Hepatocyte (in vitro differentiated cells): ENCODE results near the gene OR4C45. TPM values are rescaled to one million over a fixed set of nuclear protein-coding genes. Genes with fewer than 3 reads are reported as not detected.
"Not testable (repeated sequence)": the region's sequence is repeated elsewhere in the genome, so short reads cannot be mapped to it uniquely, and the experiment has no call there.

Experiments used
- DNase-seq: peaks from one replicate; pipeline ENCODE4 v3.0.0-alpha.2; 2016; ENCODE audit warnings: low spot score
- H2AFZ ChIP-seq: fragments of 200-600 bp; sonication (generic); 2 replicates; pipeline ENCODE4 v1.6.0; 2016; ENCODE audit warnings: antibody characterized with exemption, mild to moderate bottlenecking
- H3K27ac ChIP-seq: fragments of 200-600 bp; sonication (generic); 2 replicates; pipeline ENCODE4 v1.5.1; 2016; ENCODE audit warnings: mild to moderate bottlenecking
- H3K27me3 ChIP-seq: fragments of 200-600 bp; sonication (generic); 2 replicates; pipeline ENCODE4 v1.6.1; 2016
- H3K36me3 ChIP-seq: fragments of 200-600 bp; sonication (generic); replicated peaks from 2 replicates; pipeline ENCODE4 v1.5.1; 2016; ENCODE audit warnings: low read depth; ENCODE audit not compliant: insufficient read depth
- H3K4me1 ChIP-seq: fragments of 200-600 bp; sonication (generic); 2 replicates; pipeline ENCODE4 v1.5.1; 2016; ENCODE audit warnings: mild to moderate bottlenecking, moderate library complexity; ENCODE audit not compliant: insufficient read depth
- H3K4me2 ChIP-seq: fragments of 200-600 bp; sonication (generic); 2 replicates; pipeline ENCODE4 v1.6.0; 2016
- H3K4me3 ChIP-seq: fragments of 200-600 bp; sonication (generic); 2 replicates; pipeline ENCODE4 v1.5.1; 2016; ENCODE audit warnings: mild to moderate bottlenecking
- H3K79me2 ChIP-seq: fragments of 200-600 bp; sonication (generic); 2 replicates; pipeline ENCODE4 v1.6.0; 2017; ENCODE audit warnings: mild to moderate bottlenecking
- H3K9me2 ChIP-seq: fragments of 200-600 bp; sonication (generic); replicated peaks from 2 replicates; pipeline ENCODE4 v1.6.0; 2017; ENCODE audit warnings: mild to moderate bottlenecking; ENCODE audit not compliant: insufficient read depth
- H3K9me3 ChIP-seq: fragments of 200-600 bp; sonication (generic); 2 replicates; pipeline ENCODE4 v1.5.1; 2016; ENCODE audit warnings: low read depth, mild to moderate bottlenecking
- H4K20me1 ChIP-seq: fragments of 200-600 bp; sonication (generic); 2 replicates; pipeline ENCODE4 v1.6.0; 2016; ENCODE audit warnings: mild to moderate bottlenecking; ENCODE audit not compliant: insufficient read depth, poor library complexity, severe bottlenecking
- CTCF ChIP-seq: fragments of 200-600 bp; sonication (generic); IDR thresholded peaks from 2 replicates; pipeline ENCODE4 v1.5.1; 2016; ENCODE audit warnings: antibody characterized with exemption, mild to moderate bottlenecking; ENCODE audit not compliant: poor library complexity
- EZH2 ChIP-seq: fragments of 200-600 bp; sonication (generic); IDR thresholded peaks from 2 replicates; pipeline ENCODE4 v1.6.1; 2016; ENCODE audit warnings: antibody characterized with exemption, mild to moderate bottlenecking, borderline replicate concordance
- EZH2phosphoT487 ChIP-seq: fragments of 200-600 bp; sonication (generic); IDR thresholded peaks from one replicate; pipeline ENCODE4 v1.6.1; 2018; ENCODE audit warnings: antibody characterized with exemption, mild to moderate bottlenecking, low read depth, moderate library complexity; ENCODE audit not compliant: unreplicated experiment, severe bottlenecking
- WGBS: methylation state at CpG from one replicate; pipeline ENCODE4 v1.1.6; 2016; ENCODE audit warnings: low lambda C conversion rate; ENCODE audit errors: missing lambda C conversion rate; 5-methylcytosine and 5-hydroxymethylcytosine counted together
- polyA plus RNA-seq: library from polyadenylated mRNA; unstranded; fragments of >200 nt; fragmentation: Nextera tagmentation; extraction: Ambion mirVana; gene quantifications from 2 replicates; pipeline ENCODE4 v1.2.1, GENCODE V29; 2016
- total RNA-seq: library from RNA; depleted of rRNA; stranded (reverse); fragments of >200 nt; gene quantifications from 2 replicates; pipeline ENCODE4 v1.2.3, GENCODE V29; 2014

OR4C45 gene
- total and polyA plus RNA-seq, 2 experiments from 2014 or later: not detected

DNA sequence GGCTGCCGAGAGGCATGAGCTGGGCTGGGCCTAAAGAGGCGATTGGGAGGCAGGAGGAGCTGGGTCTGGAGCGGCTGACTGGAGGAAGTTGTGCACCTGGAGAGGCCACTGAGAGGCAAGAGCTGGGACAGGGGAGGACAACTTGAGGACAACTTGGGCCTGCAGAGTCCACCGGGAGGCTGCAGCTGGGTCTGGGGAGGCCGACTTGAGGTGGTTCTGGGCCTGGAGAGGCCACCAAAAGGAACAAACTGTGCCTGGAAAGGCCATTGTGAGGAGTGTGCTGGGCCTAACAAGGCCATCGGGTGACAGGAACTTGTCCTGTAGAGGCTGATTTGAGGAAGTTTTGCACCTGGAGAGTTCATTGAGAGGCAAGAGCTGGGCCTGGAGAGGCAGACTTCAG is 41.5 kb downstream of the OR4C45 start:
- Histone ChIP-seq H3K27me3 (no peaks in the 10 kb centered on the region), H3K4me3 (no peak overlapping the region), H3K4me1 (no peaks in the 10 kb centered on the region), H3K79me2 (no peaks in the 10 kb centered on the region), H2AFZ (no peak overlapping the region), H4K20me1 (no peaks in the 10 kb centered on the region), H3K27ac (no peak overlapping the region), H3K9me2 (no peaks in the 10 kb centered on the region), H3K9me3 (no peaks in the 10 kb centered on the region), H3K4me2 (no peak overlapping the region), H3K36me3 (no peaks in the 10 kb centered on the region)
- no peak for TF ChIP-seq CTCF
- WGBS: 71% methylated on average over 6 of the region's 6 CpGs
- DNase-seq: no peak

DNA sequence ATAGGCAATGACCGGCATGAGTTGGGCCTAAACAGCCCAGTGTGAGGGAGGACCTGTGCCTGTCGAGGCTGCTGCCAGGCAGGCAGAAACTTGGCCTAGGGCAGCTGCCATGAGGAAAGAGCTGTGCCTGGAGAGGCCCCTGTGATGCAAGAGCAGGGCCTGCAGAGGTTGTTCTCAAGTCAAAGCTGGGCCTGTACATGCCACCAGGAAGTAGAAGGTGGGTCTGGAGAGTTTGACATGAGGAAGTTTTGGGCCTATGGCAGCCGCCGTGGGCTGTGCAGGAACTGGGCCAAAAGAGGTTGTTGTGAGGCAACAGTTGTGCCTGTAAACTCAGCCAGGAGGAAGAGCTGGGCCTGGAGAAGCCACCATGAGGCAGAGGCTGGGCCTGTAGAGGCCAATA is 43.2 kb downstream of the OR4C45 start:
- Histone ChIP-seq H3K9me3 (peaks cover under 1% of the 10 kb centered on the region), H3K4me3 (no peak overlapping the region), H3K4me2 (no peak overlapping the region), H3K9me2 (no peaks in the 10 kb centered on the region), H3K79me2 (no peaks in the 10 kb centered on the region), H2AFZ (no peak overlapping the region), H3K4me1 (no peaks in the 10 kb centered on the region), H3K27ac (no peak overlapping the region), H4K20me1 (no peaks in the 10 kb centered on the region), H3K27me3 (no peaks in the 10 kb centered on the region), H3K36me3 (no peaks in the 10 kb centered on the region)
- 67% methylated on average over 4 of the region's 4 CpGs for WGBS
- no peak for DNase-seq
- TF ChIP-seq EZH2phosphoT487 (no peak), EZH2 (no peak), CTCF (no peak)

GRCh38 chr11:50077526-50077925 is 44.9 kb downstream of the OR4C45 start:
- no peak for TF ChIP-seq EZH2phosphoT487
- no peak for TF ChIP-seq EZH2
- no peak for TF ChIP-seq CTCF
- 75% methylated on average over 5 of the region's 5 CpGs for WGBS
- Histone ChIP-seq H4K20me1 (no peaks in the 10 kb centered on the region), H3K4me3 (no peak overlapping the region), H3K27me3 (no peaks in the 10 kb centered on the region), H3K9me2 (no peaks in the 10 kb centered on the region), H3K4me2 (no peak overlapping the region), H3K27ac (no peak overlapping the region), H3K9me3 (peaks cover 6% of the 10 kb centered on the region), H2AFZ (no peak overlapping the region), H3K4me1 (no peaks in the 10 kb centered on the region), H3K36me3 (no peaks in the 10 kb centered on the region), H3K79me2 (no peaks in the 10 kb centered on the region)
- no peak for DNase-seq

DNA sequence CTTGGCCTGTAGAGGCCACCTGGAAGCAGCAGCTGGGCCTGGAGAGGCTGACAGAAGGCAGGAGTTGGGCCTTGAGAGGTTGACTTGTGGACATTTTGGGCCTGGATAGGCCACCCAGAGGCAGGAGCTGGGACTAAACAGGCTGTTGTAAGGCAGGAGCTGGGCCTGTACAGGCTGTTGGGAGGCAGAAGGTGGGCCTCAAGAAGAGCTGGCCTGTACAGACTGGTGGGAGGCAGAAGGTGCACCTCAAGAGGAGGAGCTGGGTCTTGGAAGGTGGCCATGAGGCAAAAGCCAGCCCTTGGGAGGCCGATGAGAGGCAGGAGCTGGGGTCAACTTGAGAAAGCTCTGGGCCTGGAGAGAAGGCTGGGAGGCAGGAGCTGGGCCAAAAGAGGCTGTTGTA is 45.3 kb downstream of the OR4C45 start:
- Histone ChIP-seq H4K20me1 (no peaks in the 10 kb centered on the region), H3K27me3 (no peaks in the 10 kb centered on the region), H3K27ac (no peak overlapping the region), H3K4me3 (no peak overlapping the region), H2AFZ (no peak overlapping the region), H3K4me1 (no peaks in the 10 kb centered on the region), H3K9me2 (no peaks in the 10 kb centered on the region), H3K9me3 (peaks cover 6% of the 10 kb centered on the region), H3K4me2 (no peak overlapping the region), H3K79me2 (no peaks in the 10 kb centered on the region), H3K36me3 (no peaks in the 10 kb centered on the region)
- TF ChIP-seq EZH2phosphoT487: no peak
- no peak for TF ChIP-seq CTCF
- no peak for TF ChIP-seq EZH2
- no peak for DNase-seq
- WGBS: 60% methylated on average over 1 of the region's 1 CpG

- H3K27me3 ChIP-seq, H4K20me1 ChIP-seq, DNase-seq, H2AFZ ChIP-seq, H3K4me1 ChIP-seq, H3K9me3 ChIP-seq, H3K9me2 ChIP-seq, H3K79me2 ChIP-seq, H3K4me2 ChIP-seq, H3K4me3 ChIP-seq, H3K27ac ChIP-seq, H3K36me3 ChIP-seq: not testable (repeated sequence)
Observed at GRCh38 chr11:50078946-50079345, 46.3 kb downstream of the OR4C45 start.
